ENCODE results near the gene GGTLC1. TPM values are rescaled to one million over a fixed set of nuclear protein-coding genes. Genes with fewer than 3 reads are reported as not detected.
"Not testable (repeated sequence)": the region's sequence is repeated elsewhere in the genome, so short reads cannot be mapped to it uniquely, and the experiment has no call there.

The GGTLC1 gene
- total RNA-seq: not detected

- DNase-seq: no peak
These were observed at the start of gene GGTLC1 for GRCh38 chr20:23988561-23988960. Gene GGTLC1, minus strand, starts transcription at chr20:23988779. Its CDS starts 2,168 bp downstream, at chr20:23986611.

DNA sequence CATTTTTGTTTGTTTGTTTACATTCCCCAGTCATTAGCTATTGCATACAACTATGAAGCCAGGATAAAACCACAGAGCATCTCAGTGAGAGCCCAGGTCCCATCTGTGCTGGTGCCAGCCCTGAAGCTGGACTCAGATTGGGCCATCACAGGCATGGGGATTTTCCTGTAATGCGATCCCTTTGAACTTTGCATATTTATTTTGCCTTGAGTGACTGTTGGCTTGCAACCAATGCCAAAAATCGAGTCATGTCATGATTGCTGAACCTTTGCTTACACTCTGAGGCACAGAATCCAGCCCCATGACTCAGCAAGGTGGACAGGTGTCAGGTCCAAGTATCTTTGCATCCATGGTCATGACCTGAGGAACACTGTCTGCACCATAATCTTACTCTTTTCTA is 46.2 kb upstream of the GGTLC1 start:
- DNase-seq: no peak

GRCh38 chr20:24033565-24033964 is 45.0 kb upstream of the GGTLC1 start:
- no peak for DNase-seq

DNA sequence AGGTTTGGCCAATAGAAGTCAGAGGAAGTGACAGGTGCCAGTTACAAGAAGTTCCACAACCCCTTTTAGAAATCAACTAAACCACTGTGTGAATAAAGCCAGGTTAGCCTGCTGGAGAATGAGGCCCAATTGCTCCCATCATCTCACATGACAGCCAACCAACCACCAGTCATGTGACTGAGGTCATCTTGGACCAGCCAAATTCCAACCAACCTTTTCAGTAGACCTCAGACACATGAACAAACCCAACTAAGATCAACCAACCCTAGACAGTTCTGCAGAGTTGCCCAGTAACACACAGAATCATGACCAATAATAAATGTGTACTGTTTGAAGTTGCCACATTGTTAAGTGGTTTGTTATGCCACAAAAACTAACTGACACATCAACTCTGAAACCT is 44.6 kb upstream of the GGTLC1 start:
- DNase-seq: no peak

DNA sequence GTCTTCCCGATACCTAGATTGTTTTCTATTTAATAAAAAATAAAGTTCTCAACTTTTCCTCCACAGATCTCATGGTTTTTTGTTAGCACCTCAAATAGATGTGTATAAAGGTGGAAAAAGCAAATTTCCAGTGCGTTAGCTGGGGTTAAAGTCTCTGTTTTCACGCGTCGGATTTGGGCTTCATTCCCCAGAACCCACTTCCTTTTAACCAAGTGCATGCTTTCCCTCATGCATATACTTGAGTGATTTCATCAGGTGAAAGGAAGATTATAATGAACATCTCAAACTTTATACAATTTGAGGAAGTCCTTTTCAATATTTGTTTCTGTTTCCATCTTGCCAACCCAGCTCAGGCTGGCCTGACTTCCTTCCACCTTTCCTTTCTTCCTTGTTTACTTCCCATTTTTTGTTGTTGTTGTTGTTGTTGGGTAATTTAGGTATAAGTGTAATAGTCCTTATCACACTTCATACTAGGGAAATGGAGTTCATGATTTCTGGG is 43.9 kb upstream of the GGTLC1 start:
- DNase-seq: no peak

DNA sequence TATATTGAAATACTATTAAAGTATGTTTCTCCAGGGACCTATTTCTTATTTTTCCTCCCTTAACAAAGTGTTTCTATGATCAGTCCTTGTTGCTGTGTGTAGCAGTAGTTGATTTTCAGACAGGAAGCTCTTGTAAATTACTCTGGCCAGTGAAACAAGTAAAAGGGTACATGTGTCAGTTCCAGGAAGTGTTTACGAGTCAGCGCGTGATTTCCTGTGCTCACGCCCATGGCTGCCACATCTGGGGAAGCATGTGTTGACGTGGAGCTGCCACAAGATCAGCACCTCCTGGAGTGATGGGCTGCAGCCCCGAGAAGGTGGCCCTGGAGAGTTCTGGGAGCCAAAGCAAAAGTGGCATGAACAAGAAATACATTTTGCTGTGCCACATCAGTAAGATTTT is 38.6 kb upstream of the GGTLC1 start:
- no peak for DNase-seq

DNA sequence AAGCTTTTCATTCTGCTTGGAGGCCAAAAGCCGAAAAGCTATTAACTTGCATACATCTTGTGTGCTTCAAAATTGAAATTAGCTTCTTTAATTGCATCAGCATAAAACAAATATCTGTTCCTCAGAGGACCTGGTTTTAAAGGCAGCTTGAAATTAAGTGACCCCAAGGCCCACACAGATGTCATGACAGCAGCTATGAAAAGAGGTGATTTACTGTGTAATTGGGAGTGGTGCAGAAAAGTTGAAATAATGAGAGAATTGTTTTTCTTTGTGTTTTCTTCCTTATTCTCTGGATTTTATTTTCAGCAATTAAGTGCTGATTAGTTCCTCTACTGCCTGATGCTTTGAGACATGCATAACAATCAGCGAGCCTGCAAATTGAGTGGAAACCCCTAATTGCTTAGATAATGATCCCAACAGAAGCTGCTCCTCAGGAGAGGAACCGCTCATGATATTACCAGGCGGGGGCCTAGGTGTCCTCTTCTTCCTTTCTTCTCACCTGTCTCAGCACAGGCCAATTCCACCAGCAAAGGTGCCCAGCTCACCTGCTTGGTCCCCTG is 34.1 kb upstream of the GGTLC1 start:
- DNase-seq: no peak

GRCh38 chr20:24018796-24019195 is 30.2 kb upstream of the GGTLC1 start:
- no peak for DNase-seq

- DNase-seq: no peak
These were observed 28.8 kb upstream of the GGTLC1 start for GRCh38 chr20:24017458-24017755.

GRCh38 chr20:24016607-24017457 is 28.3 kb upstream of the GGTLC1 start:
- no peak for DNase-seq

DNA sequence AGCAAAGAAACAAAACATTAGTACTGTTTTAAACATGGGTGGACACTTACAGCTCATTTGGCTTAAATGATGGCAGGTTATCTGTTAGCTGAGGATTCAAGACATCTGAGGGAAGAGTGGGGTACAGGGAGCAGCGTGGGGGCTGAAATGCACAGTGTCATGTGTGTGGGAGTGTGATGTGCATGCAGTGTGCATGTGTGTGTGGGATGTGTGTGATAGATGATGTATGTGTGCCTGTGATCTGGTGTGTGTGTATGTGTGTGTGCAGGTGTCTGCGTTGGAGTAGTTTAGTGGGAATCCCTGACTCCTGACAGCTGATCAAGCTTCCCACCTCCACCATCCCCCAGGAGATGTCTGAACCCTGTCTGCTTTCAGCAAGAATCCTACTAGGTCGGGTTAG is 25.4 kb upstream of the GGTLC1 start:
- DNase-seq: no peak

DNA sequence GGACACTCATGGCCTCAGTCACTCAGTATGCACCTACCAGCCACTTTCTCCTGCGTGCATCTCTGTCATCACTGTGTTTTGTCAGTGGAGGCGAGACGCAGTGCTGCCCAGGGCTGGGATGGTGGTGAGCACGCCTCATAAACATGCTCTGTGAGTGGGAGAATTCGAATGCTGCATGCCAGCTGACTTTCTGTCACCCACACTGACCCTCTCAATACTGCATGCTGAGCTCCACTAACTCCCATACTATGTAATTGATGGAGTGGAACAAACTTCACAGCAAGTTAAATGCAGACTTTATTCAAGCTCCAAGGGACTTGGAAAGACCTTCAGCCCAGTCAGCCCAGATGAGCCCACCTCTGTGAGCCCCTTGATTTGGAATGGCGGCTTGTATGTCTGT is 22.7 kb upstream of the GGTLC1 start:
- no peak for DNase-seq

DNA sequence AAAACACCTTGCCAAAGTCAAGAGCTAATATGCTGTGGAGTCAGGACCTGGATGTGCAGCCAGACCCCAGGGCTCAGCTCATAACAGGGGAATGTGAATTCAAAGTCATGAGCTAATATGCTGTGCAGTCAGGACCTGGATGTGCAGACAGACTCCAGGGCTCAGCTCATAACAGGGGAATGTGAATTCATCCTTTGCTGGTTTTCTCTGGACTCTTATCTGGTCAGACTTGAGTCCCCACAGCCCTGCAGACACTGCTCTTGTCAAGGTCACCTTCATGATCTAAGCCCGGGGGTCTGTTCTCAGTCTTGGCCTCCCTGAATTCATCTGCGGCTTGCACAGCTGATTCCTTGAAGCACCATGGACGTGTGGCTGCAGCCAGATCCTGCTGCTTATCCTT is 19.2 kb upstream of the GGTLC1 start:
- DNase-seq: no peak

DNA sequence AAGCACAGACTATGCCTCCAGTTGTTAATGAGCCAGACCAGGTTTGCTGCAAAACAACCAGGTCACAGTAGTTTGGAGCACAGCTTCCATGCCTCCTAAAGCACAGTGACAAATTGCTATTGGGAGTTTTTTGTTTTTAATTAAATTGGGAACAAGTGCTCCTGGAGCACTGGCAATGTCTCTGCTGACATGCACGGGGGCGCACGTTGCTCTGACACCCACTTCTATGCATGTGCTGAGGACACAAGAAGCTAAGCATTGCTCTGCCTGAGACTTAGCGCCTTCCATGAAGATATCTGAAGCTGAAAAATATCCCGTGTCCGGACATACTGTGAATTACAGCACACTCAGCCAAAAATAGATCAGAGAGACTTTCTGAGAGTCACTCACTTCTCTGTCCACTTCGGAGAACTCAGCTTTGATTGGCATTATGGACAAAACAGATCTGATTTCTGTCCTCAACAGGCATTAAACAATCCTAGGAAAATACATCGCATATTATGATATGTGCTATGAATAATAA is 18.6 kb upstream of the GGTLC1 start:
- no peak for DNase-seq

GRCh38 chr20:24006626-24007025 is 18.0 kb upstream of the GGTLC1 start:
- no peak for DNase-seq

- no peak for DNase-seq
These were observed 15.9 kb upstream of the GGTLC1 start for GRCh38 chr20:24004471-24004870.

DNA sequence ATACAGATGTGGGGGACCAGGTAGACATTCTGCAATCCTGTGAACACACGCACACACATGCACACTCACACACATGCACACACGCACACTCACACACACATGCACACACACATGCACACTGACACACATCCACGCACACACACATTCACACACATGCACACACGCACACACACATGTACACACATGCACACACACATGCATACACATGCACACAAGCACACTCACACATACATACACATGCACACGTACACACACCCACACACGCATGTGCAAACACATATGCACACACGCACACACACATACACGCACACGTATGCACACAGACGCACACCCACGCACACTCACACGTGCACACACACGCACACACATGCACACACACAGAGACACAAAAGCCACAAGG is 14.3 kb upstream of the GGTLC1 start:
- no peak for DNase-seq

DNA sequence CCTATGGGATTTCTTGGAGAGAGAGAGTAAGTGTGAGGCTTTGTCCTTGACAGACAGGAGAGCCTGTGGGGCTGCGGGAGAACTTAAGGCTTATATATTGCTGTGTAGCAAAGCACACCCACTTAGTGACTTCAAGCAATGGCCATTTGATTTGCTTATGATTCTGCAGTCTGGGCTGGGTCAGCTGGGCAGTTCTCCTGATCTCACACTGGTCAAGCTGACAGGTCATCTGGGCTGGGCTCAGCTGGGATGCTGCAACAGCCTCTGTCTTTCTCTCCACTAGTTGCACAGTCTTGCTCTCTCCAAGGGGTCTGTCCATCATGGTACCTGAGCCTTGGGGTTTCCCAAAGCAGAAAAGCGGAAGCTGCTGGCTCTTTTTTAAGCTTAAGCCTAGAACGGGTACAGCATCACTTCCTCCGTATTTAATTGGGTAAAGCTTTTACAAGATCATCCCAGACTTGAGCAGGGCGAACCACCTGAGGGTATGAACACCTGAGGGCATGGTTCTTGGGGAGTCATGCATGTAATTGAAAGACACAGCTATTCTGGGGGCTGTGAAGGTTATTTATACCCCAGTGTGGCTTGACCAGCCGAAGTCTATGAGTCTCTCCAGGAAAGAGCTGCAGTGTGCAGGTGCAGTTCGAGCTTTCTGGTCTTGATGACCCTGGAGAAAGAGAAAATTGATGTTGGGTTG is 13.3 kb upstream of the GGTLC1 start:
- DNase-seq: no peak

GRCh38 chr20:23998844-23999243 is 10.3 kb upstream of the GGTLC1 start:
- no peak for DNase-seq

GRCh38 chr20:23998392-23998791 is 9.8 kb upstream of the GGTLC1 start:
- no peak for DNase-seq

DNA sequence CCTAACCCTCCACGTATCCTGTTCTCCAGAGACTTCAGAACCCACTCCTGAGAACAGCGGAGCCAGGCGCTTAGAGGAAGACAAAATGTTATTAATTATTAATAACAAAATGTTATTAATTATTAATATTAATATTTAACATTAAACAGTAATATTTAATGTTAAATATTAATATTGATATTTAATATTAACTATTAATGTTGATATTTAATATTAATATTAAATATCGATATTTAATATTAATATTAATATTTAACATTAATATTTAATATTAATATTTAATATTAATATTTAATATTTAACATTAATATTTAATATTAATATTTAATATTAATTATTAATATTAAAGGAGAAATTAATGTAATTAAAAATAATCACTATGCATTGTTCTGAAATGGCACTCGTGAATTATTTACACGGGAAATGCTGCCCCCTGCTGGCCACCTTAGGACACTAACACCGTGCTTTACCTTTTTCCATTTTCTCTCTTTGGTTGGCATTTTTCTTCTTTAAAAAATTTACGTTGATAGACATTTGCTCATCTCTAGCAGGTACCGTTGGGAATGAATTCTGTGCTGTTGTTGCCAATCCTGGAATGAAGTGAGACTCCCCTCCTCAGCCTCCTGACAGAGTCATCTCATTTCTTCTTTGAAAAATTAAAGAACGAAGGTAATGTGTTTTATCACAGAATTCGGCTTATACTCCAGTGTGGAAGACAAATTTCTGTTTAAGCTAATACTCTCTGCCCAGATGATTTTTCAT is 7.5 kb upstream of the GGTLC1 start:
- DNase-seq: no peak

GRCh38 chr20:23995291-23995690 is 6.7 kb upstream of the GGTLC1 start:
- DNase-seq: not testable (repeated sequence)
